GM19351 (cell line): ENCODE measurements around the gene EAF1.
"Not testable (repeated sequence)": the region's sequence is repeated elsewhere in the genome, so short reads cannot be mapped to it uniquely, and the experiment has no call there.

ENCODE experiments used
- ATAC-seq: cut with Tn5 transposase; IDR thresholded peaks from one replicate; pipeline ENCODE4 v1.9.1; 2021; ENCODE audit warnings: mild to moderate bottlenecking, moderate library complexity; ENCODE audit not compliant: unreplicated experiment

EAF1 gene

DNA sequence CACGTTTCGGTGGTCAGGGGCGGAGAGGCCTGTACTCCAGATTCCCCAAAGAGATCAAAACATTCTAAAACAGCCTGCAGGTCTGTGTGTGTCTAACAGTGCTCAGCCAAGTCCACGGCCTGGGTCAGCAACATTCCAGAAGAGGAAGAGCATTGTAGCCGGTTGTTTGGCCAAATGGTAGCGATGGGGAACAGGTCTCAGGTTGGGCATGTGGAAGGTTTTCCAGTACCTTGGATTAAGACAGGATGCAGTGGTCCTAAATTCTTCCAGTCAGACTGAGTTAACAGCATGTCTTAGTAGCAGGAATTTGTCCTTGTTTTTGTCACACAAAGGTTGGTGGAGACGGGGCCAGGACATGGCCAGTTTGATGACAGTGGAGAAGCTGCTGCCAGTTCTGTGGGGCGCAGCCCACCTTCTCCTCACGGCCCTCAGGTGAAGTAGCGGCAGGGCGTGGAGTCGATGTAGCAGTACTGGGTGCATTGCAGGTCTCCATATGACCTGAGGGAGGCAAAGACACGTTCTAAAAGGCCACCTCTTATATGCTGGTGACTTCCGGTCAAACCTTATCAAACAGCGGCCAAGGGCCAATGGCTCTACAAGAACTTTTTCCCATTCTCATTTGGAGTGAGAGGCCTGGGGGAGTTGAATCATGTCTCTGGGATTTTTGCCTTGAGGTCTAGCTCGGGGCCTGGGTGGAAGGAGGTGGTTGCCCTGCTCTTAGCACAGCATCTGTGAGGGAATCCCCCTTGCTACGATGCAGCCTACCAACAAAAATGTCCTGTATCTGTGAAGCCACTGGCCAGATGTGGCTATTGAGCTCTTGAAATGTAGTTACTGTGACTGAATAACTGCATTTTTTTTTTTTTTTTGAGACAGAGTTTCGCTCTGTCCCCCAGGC lies 24.1 kb downstream of the EAF1 start:
- ATAC-seq = no peak

DNA sequence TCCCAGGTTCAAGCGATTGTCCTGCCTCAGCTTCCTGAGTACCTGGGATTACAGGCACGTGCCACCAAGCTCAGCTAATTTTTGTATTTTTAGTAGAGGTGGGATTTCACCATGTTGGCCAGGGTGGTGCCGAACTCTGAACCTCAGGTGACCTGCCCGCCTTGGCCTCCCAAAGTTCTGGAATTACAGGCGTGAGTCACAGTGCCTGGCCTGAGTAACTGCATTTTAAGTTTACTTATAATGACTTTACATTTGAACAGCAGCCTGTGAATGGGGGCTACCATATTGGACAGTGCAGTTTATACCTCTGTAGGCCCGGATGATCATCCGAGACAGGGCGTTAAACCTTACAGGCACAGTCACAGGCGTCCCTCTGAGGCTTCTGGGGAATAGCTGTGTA lies 24.8 kb downstream of the EAF1 start:
- no peak for ATAC-seq

DNA sequence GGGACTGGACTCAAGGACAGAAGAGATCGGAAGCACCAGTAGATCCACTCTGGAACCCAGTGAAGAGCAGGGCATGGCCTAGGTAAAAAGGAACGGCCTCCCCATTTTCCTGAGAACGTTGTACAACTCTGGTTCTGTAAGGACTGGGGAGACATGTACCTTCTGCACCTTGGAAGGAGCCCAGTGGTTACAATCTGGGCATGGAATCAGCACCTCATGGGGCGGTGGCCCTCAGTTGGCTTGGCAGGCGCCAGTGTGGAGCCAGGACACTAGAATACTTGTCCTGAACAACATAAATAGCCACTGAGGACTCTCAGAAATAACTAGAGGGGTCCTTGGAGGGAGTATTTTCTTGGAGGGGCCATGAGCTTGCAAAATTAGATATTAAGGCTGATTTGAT lies 25.6 kb downstream of the EAF1 start:
- no peak for ATAC-seq

DNA sequence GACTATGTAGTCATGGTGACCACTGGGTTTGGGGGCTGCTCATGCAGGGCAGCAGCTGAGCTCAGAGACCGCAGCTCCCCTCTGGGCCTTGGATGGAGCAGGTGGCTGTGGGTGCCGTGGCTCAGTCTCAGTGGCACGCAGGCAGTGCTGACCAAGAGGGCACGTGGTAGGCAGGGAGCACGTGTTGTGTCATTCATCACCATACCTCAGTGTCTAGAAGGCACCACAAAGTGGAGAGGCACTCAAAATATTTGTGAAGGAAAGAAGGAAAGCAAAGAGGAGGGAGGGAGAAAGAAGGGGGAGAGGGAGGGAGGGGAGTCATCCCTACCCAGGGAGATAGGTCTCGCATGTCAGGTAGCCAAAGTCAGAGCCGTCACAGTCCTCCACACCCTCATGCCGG lies 26.1 kb downstream of the EAF1 start:
- no peak for ATAC-seq

DNA sequence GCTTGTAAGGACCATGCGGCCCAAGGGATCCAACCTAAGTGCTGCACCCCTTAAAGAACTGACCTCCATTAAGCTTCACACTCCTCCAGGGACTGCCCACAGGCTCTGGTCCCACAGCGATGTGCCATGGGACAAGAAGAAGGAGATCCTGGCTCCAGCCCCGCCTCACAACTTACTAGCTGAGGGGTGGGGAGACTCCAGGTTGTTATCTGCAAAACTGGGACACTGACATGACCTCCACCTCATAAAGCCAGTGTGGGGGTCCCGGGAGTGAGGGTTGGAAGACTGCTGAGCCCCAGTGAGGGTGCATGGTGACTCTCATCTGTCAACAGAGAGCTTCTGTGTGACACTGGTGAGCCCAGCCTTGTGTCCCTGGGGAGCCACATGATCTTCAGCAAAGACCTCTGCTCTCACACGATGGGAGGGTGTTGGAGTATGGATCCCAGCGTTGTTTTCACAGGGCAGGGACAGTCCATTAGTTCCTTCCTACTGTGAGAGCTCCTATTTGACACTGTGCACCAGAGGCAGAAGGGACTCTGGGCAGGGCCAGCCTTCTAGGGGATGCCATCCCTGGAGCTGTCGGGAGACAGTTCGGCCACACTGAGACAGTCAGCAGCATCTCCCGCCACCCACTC lies 26.7 kb downstream of the EAF1 start:
- ATAC-seq = no peak

DNA sequence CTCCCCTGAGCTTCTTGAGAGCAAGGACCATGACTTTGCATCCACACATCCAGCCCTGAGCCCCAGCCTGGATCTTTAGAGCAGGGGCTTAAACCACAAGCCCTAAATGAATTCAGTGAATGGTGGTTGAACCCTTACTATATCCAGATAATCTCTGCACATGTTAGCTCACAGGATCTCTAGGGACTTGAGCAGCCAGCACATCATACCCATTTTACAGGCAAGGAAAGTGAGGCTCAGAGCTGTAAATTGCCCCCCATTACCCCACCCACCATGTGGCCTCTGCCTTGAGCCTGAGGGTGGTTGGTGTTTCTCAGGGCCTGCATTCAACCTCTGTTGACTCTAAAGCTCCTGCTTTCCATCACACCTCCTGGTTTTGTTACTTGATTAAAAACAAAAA lies 27.6 kb downstream of the EAF1 start:
- ATAC-seq = no peak

DNA sequence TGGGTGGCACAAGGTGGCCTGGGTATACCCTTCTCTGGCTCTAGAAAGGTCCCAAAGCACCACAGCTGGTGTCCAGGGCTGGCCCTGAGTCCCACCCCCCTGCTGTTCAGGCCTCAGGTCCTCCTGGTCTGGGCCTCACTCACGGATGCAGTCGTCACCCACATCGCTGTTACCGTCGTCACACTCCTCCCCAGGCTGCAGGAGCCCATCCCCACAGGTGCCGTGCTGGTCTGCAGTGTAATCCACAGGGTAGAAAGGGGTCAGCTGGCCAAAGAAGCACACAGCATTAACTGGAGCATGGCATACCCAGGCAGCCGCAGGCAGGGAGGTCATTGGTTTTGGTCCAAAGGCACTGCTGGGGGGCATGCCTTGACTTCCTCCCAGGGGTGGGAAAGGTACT lies 28.4 kb downstream of the EAF1 start:
- ATAC-seq = no peak

DNA sequence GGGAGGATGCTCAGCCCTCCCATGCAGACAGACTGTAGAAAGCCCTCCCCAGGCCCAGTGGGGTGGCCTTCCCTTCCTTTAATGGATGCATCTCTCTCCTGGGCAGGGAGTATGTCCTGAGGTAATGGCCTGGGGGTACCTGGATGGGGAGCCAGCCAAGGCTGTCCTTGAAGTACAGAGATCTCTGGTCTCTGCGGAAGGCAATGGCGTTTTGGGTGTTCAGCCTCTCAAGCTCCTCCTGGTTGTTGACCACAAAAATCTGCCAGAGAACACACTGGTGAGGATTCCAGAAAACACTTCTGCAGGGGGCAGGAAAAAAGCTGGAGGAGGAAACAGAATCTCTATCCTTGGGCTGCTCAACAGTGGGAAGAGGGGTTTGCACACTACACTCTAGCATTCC lies 28.9 kb downstream of the EAF1 start:
- no peak for ATAC-seq

DNA sequence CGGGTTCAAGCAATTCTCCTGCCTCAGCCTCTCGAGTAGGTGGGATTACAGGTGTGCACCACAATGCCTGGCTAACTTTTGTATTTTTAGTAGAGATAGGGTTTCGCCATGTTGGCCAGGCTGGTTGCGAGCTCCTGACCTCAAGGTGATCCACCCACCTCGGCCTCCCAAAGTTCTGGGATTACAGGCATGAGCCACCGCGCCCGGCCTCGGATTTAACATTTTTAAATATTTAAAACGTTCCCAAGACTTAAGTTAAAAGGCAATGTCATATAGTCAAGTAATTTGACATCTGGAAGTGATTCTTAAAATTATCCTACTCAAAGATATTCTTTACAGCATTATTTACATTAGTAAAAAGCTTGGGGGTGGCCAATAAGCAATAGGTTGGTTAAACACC lies 29.5 kb downstream of the EAF1 start:
- not testable (repeated sequence) for ATAC-seq

DNA sequence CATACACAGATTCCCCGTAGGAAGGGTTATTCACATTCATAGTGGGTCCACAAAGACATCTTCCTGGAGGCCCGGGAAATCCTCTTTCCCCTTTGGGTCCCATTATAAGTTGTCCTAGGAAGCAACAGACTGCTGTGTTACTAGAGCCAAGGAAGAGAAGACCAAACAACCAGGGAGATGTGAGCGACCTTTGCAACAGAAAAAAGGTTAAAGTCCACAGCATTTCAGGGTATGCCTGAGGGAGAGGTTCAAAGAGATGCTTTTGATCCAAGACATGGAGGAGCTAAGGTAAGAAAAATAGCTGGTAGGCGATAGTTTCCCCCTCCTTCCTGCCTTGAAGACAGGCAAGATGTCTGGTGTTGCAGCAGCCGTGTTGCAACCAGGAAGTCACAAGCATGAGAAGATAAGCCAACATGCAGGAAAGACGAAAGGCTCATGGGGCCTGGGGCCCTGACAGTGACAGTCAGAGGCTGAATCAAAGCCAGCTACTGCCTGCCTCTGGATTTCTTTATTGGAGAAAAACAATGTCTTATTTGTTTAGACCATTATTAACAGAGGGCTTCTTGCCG lies 30.9 kb downstream of the EAF1 start:
- ATAC-seq = no peak

DNA sequence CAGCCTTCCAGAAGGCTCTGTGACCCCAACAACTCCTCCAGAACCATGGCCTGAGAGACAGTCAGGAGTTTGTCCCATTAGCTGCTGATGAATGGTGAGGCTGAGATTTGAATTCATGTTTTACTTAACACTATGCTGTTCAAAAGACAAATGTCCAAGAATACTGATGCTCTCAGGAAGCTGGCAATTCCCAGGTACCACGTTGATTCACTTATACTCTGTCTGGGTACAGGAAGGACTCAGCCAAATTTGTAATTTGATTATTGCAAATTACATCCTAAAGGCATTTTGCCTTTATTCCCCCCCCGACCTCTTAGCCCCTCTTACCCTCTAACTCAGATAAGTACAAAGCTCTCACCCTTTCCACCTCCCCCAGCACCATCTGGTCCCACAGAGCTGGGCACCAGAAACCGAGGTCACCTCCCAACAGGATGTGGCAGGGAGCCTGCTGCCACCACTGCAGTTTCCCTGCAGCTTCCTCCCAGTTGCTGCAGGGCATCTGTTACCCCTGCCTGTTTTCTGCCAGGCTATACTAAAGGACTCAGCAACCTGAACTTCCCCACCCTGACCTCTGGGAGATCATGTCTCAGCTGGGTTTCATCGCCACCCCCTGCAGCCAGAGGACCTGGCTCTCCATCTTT lies 33.6 kb downstream of the EAF1 start:
- ATAC-seq = no peak

DNA sequence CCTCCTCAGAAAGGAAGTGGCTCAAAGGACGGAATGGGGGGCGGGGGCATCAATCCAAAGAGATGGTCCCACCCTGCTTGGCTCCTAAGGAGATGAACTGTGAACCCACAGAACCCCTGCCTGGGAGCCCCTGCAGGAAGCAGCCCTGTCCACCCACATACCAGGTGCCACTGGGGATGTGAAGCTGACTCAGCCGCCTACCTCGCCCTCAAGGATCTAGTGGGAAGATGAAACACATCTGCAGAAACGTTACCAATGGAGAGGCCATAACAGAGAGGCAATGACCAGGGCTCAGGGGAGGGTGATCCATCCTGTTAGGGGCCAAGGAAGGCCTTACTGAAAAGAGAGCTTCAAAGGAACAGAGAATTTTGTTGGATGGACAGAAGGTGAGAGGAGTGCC lies 35.1 kb downstream of the EAF1 start:
- no peak for ATAC-seq

DNA sequence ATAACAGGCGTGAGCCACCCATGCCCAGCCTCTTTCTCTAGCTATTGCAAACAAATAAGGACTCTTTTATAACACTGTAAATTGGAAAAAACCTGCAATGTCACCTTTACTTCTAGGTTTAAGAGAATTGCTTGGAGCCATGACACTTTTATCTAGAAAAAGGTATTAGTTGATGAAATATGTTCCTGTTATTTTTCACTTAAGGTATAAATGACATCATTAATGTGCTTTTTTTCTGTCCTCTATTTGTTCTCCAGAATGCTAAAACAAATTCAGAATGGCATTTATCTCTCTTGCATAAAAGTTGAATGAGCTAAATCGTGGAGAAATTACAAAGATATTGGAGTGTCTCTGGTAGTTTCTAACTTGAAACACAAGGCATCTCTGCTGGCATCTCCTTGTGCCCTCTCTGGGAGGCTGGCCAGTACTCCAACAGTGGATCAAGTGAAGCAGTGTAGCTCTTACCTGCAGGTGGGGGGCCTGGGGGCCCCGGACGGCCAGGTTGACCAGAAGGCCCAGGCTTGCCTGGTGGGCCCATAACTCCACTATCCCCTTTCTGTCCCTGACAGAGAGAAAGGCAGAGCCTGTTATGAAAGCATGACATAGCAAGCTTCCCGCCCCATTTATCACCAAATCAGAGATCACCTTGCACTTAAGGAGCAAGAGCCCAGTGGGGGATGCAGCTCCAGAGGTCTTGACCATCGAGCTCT lies 38.6 kb downstream of the EAF1 start:
- ATAC-seq = no peak

DNA sequence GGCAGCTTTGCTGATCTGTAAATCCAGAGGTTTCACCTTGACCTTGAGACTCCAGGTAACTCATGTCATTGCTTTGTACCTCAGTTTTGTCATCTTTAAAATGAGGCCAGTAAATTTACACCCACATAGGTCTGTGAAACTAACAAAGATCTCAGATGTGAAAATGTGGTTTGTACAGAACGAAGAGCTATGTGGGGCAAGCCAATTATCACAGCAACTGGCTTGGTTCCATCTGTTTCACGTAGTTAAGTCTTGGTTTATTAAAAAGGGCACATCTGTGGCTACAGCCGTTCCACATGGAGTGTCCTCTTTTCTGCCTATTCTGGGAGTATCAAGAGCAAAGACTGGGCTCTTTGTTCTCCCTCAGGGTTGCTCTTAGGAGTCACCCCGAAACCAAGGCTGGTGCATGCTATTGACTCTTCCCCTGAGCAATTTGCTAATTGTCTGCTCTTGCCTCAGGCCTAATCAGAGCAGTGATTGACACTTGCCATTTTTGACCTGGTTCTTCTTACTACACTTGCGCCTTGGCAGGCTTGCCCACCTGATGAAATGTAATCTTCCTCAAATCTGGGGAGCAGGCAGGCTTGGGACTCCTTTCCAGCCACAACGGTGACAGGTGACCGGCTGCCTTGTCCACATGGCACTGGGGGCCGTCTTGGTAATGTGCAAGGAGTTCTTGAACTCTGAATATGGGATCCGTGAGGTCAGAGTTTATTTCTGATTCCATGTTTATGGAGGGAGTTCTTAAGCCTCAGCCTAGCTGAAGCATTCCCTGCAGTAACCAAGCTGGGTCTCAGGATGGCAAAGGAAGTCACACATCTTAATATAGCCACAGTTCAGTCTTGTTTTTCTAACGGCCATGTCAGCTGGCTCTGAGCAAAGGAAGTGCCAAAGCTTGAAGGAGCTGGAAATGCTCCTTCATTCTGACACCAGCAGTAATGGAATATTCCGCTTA lies 40.1 kb downstream of the EAF1 start:
- peak; percentile 80 for ATAC-seq

DNA sequence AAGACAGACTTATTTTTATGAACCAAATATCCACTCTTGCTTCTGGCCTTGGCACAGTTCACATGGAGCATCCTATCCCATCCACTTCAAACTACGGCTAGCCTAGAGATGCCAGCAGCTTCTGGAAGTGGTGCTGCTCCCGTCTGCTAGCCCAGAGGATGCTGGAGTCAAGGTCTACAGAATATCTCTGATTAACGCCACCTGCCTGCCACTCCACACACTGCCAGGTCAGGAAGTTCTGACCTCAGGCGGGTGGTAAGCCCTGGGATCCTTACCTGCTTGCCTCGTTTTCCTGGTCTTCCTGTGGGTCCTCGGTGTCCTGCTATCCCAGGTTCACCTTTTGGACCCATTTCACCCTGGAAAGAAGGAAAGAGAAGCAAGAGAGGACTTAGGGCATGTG lies 42.9 kb downstream of the EAF1 start:
- no peak for ATAC-seq

DNA sequence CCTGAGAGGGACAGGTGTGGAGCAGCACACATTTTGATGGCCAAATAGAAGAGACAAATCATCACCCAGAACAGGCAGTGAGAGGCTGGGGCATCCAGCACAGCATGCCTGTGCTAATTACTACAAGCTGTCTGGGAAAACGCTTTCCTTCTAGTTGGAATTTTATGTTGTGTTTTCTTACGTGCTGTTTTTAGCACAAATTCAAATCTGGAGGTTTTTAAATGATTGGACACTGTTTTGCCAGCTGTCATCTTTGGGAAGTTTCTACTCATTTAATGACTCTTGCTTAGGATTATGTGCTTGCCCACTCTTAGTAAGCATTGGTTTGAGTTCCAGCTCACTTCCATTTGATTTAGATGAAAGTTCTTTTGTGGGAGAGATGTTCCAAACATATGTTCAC lies 43.5 kb downstream of the EAF1 start:
- ATAC-seq = no peak

DNA sequence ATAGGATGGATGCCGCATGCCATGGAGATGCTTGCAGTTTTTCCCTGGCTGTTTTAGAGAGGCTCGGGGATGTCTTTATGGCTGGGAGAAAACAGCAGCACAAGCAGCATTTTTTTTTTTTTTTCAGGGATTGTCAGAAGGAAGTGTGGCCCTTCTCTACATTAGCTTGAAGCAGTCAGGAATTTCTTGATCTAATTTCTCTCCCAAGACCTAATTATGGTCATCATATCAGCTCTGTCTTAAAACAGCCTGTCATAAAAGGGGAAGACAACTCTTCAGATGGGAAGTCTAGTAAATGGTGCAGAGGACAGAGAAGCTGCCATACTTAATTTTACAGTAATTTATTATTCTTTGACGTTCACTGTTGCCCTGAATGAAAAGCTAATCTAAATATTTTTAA lies 44.5 kb downstream of the EAF1 start:
- ATAC-seq = no peak

DNA sequence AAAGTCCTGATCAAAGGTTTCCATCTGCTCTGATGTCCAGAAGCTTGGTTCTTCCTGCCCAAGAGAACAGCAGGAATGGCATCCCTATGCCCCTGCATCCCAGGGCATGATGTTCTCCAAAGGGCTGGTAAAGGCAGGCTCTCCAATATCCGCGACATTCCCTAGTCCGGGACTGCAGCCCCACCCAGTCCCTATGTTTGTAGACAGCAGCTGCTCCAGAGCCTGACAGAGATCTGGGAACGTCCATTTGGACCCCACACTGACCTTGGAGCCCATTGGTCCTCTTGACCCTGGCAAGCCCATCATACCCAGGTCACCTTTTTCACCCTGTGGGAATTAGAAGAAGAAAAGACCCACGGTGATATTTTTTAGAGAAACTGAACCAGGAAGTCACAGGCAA lies 47.8 kb downstream of the EAF1 start:
- no peak for ATAC-seq

DNA sequence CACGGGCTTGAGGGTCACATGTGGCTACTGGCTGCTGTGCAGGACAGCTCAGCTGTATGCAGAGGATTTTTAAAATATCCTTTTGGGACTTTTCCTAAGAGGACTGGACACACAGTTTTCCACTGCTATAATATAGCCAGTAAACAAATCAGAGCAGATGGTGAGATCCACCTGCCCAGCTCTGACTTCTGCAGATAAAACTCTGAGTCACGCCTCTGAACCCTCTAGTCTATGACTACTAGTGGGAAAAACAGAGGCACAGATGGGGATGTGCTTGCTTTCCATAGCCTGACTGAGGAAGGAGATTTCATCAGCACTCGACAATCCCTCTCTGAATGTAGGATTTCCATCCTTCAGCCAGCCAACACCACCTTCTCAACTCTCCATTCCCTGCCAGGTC lies 49.0 kb downstream of the EAF1 start:
- ATAC-seq = no peak
